ENCODE results near the gene ATG9A.
"Not testable (repeated sequence)": the region's sequence is repeated elsewhere in the genome, so short reads cannot be mapped to it uniquely, and the experiment has no call there.

Gene ATG9A
- 12.8 to 40.6 (median 26.3) reads per million in 17 experiments for total RNA-seq

GRCh38 chr2:219229305-219230058, at the start of gene ATG9A, which contains the start of gene ANKZF1:
ATG9A (minus strand) TSS chr2:219229636; CDS start chr2:219228024, 1,612 bp downstream.
ANKZF1 (plus strand) TSS chr2:219229806; CDS start chr2:219230258, 452 bp downstream.
- DNase-seq = peak; percentile 99

GRCh38 chr2:219278655-219279150, 49.3 kb upstream of the ATG9A start:
- DNase-seq = no peak

- DNase-seq = peak; percentile 74 to 83 (median 82)
These were observed 48.5 kb upstream of the ATG9A start for GRCh38 chr2:219277703-219278654.

GRCh38 chr2:219274361-219274921, 45.0 kb upstream of the ATG9A start:
- no peak for DNase-seq

GRCh38 chr2:219273937-219274336, 44.5 kb upstream of the ATG9A start:
- no peak for DNase-seq

GRCh38 chr2:219272995-219273394, 43.6 kb upstream of the ATG9A start:
- DNase-seq = peak; percentile 40 to 64 (median 48)

- DNase-seq = peak in 3 of 4 experiments; percentile 38 to 54 (median 46)
These were observed 42.9 kb upstream of the ATG9A start for GRCh38 chr2:219272356-219272755.

- no peak for DNase-seq
These were observed 41.6 kb upstream of the ATG9A start for GRCh38 chr2:219271021-219271420.

GRCh38 chr2:219270055-219270372, 40.6 kb upstream of the ATG9A start:
- no peak for DNase-seq

GRCh38 chr2:219269362-219270054, 40.1 kb upstream of the ATG9A start:
- DNase-seq = no peak

- DNase-seq = no peak
These were observed 38.9 kb upstream of the ATG9A start for GRCh38 chr2:219268294-219268693.

GRCh38 chr2:219266886-219267285, 37.5 kb upstream of the ATG9A start:
- no peak for DNase-seq

GRCh38 chr2:219266232-219266631, 36.8 kb upstream of the ATG9A start:
- DNase-seq = no peak

GRCh38 chr2:219261024-219261855, 31.8 kb upstream of the ATG9A start:
- DNase-seq = no peak

GRCh38 chr2:219258942-219259341, 29.5 kb upstream of the ATG9A start:
- DNase-seq = not testable (repeated sequence)

- DNase-seq = peak; percentile 54 to 76 (median 60)
These were observed 25.3 kb upstream of the ATG9A start for GRCh38 chr2:219254590-219255201.

- peak; percentile 87 to 95 (median 91) for DNase-seq
These were observed 24.5 kb upstream of the ATG9A start, which contains the start of gene TUBA4A for GRCh38 chr2:219253753-219254589. TUBA4A (minus strand) TSS chr2:219253918; CDS start chr2:219253858, 60 bp downstream.

- DNase-seq = peak; percentile 20 to 58 (median 37)
These were observed 23.7 kb upstream of the ATG9A start, which contains the start of gene TUBA4B for GRCh38 chr2:219252900-219253752. TUBA4B (plus strand) TSS chr2:219253243; CDS start chr2:219253408, 165 bp downstream.

- no peak for DNase-seq
These were observed 23.1 kb upstream of the ATG9A start for GRCh38 chr2:219252570-219252899.
